A549 (cell line): ENCODE data around the gene AAK1. TPM values are rescaled to one million over a fixed set of nuclear protein-coding genes. Genes with fewer than 3 reads are reported as not detected.

ENCODE experiments used
- ATAC-seq, 2 experiments: fragments of 200-7000 bp in 1 of 2; fragments of >200 bp in 1 of 2; cut with Nextera tagmentation in 1 of 2; cut with Tn5 transposase in 1 of 2; 3 replicates each; pipeline versions ENCODE4 v1.8.0 to v1.9.1; 2018 to 2020; ENCODE audit warnings: mild to moderate bottlenecking in 1 of 2, moderate library complexity in 1 of 2
- CTCF ChIA-PET: fragments of 300-600 bp; sonication (Branson Sonifier 250); formaldehyde crosslinking; extraction: SDS; loops from one replicate; lab custom pipeline; 2021; ENCODE audit warnings: antibody characterized with exemption, inconsistent platforms; lab: Yijun Ruan, JAX
- POLR2A ChIA-PET: fragments of 350-600 bp; formaldehyde crosslinking; extraction: SDS; loops from one replicate; lab custom pipeline; 2021; ENCODE audit warnings: antibody characterized with exemption, inconsistent platforms; lab: Yijun Ruan, JAX
- DNase-seq, 2 experiments: peaks; one replicate each; pipeline versions ENCODE4 v3.0.0 to v3.0.0-alpha.2; 2011 to 2016; ENCODE audit warnings: low read depth in 1 of 2, low spot score in 1 of 2
- FAIRE-seq: peaks from 2 replicates; lab custom pipeline; 2011; peaks lifted over from hg19 to GRCh38; lab: Jason Lieb, UNC
- H3K27ac ChIP-seq, 2 experiments: fragments of >200 bp; sonication (Bioruptor Twin); formaldehyde crosslinking; 3 replicates each; pipeline ENCODE4 v1.5.1; 2016 to 2017
- H3K4me1 ChIP-seq: fragments of >200 bp; sonication (Bioruptor Twin); formaldehyde crosslinking; 3 replicates; pipeline ENCODE4 v1.6.1; 2016
- H3K4me2 ChIP-seq: fragments of >200 bp; sonication (Bioruptor Twin); formaldehyde crosslinking; 3 replicates; pipeline ENCODE4 v1.6.1; 2016
- H3K4me3 ChIP-seq: fragments of >200 bp; sonication (Bioruptor Twin); formaldehyde crosslinking; 3 replicates; pipeline ENCODE4 v1.5.1; 2016
- H3K9me3 ChIP-seq: fragments of >200 bp; sonication (Bioruptor Twin); formaldehyde crosslinking; 3 replicates; pipeline ENCODE4 v1.6.1; 2016
- BHLHE40 ChIP-seq: IDR thresholded peaks from 2 replicates; pipeline ENCODE4 v1.6.1; 2012; ENCODE audit warnings: low read depth, low read length, inconsistent platforms
- CBX2 ChIP-seq: fragments of 200-600 bp; sonication (generic); IDR thresholded peaks from 2 replicates; pipeline ENCODE4 v1.6.1; 2016; ENCODE audit warnings: low read depth, mild to moderate bottlenecking, borderline replicate concordance
- EHMT2 ChIP-seq: fragments of 200-600 bp; sonication (generic); IDR thresholded peaks from 2 replicates; pipeline ENCODE4 v1.6.1; 2016; ENCODE audit warnings: antibody characterized with exemption, low read depth, mild to moderate bottlenecking, moderate library complexity
- ESRRA ChIP-seq: fragments of 150-350 bp; IDR thresholded peaks from 2 replicates; pipeline ENCODE4 v1.6.1; 2014; ENCODE audit warnings: mild to moderate bottlenecking, low read length, borderline replicate concordance
- FOSL2 ChIP-seq, 2 experiments: fragments of 450-650 bp in 1 of 2; fragments of >200 bp in 1 of 2; sonication (Bioruptor Twin) in 1 of 2; formaldehyde crosslinking; IDR thresholded peaks; 2 replicates each; pipeline versions ENCODE4 v1.5.0 to v1.6.1; 2016 to 2020; ENCODE audit warnings: mild to moderate bottlenecking in 1 of 2, moderate library complexity in 1 of 2
- GATA3 ChIP-seq: IDR thresholded peaks from 2 replicates; pipeline ENCODE4 v1.6.1; 2012; ENCODE audit warnings: borderline replicate concordance
- HDAC2 ChIP-seq: fragments of 200-600 bp; sonication (generic); IDR thresholded peaks from 2 replicates; pipeline ENCODE4 v1.6.1; 2016
- HEYL ChIP-seq: fragments of 250-450 bp; sonication (Bioruptor Pico); IDR thresholded peaks from 2 replicates; pipeline ENCODE4 v1.8.0; 2021; ENCODE audit warnings: mild to moderate bottlenecking, moderate library complexity
- HOXB5 ChIP-seq: fragments of 250-450 bp; sonication (Bioruptor Pico); IDR thresholded peaks from 2 replicates; pipeline ENCODE4 v1.5.0; 2020; ENCODE audit warnings: mild to moderate bottlenecking, moderate library complexity
- JUN ChIP-seq, 2 experiments: fragments of >200 bp; sonication (Bioruptor Twin); formaldehyde crosslinking; IDR thresholded peaks; 2 replicates in 1 of 2; 3 replicates in 1 of 2; pipeline ENCODE4 v1.6.1; 2016 to 2017
- MAFK ChIP-seq: fragments of 450-650 bp; IDR thresholded peaks from 2 replicates; pipeline ENCODE4 v1.6.1; 2014; ENCODE audit not compliant: partially characterized antibody
- MAZ ChIP-seq: fragments of 150-350 bp; IDR thresholded peaks from 2 replicates; pipeline ENCODE4 v1.6.1; 2014; ENCODE audit warnings: antibody characterized with exemption, low read depth, low read length, borderline replicate concordance
- MYC ChIP-seq: IDR thresholded peaks from 2 replicates; pipeline ENCODE4 v1.6.1; 2012; ENCODE audit warnings: mild to moderate bottlenecking, inconsistent platforms, low read length, improper control_type of control experiment, borderline replicate concordance
- NPAS2 ChIP-seq: fragments of 250-450 bp; sonication (Bioruptor Pico); IDR thresholded peaks from 2 replicates; pipeline ENCODE4 v1.8.0; 2022; ENCODE audit warnings: mild to moderate bottlenecking, moderate library complexity, borderline replicate concordance
- NR3C1 ChIP-seq: fragments of >200 bp; sonication (Bioruptor Twin); formaldehyde crosslinking; IDR thresholded peaks from 3 replicates; pipeline ENCODE4 v1.6.1; 2017
- PHF8 ChIP-seq: fragments of 200-600 bp; sonication (generic); IDR thresholded peaks from 2 replicates; pipeline ENCODE4 v1.6.1; 2016; ENCODE audit warnings: low read depth, mild to moderate bottlenecking, antibody characterized with exemption, moderate library complexity, borderline replicate concordance
- POLR2AphosphoS2 ChIP-seq: conservative IDR thresholded peaks from 2 replicates; pipeline ENCODE4 v1.6.1; 2012; ENCODE audit warnings: low read length, improper control_type of control experiment, inconsistent platforms
- RCOR1 ChIP-seq: fragments of 150-350 bp; IDR thresholded peaks from 2 replicates; pipeline ENCODE4 v1.6.1; 2014; ENCODE audit warnings: antibody characterized with exemption, low read length, low read depth
- RNF2 ChIP-seq: fragments of 200-600 bp; sonication (generic); IDR thresholded peaks from 2 replicates; pipeline ENCODE4 v1.6.1; 2016; ENCODE audit warnings: low read depth, mild to moderate bottlenecking, antibody characterized with exemption, moderate library complexity, borderline replicate concordance
- SMC3 ChIP-seq: fragments of >200 bp; sonication (Bioruptor Twin); formaldehyde crosslinking; IDR thresholded peaks from 3 replicates; pipeline ENCODE4 v1.6.1; 2018; ENCODE audit warnings: inconsistent platforms
- SREBF2 ChIP-seq: fragments of 450-650 bp; IDR thresholded peaks from 2 replicates; pipeline ENCODE4 v1.6.1; 2014; ENCODE audit warnings: mild to moderate bottlenecking, moderate library complexity
- ZFP36 ChIP-seq: fragments of 450-650 bp; IDR thresholded peaks from 2 replicates; pipeline ENCODE4 v1.6.1; 2014; ENCODE audit warnings: borderline replicate concordance; ENCODE audit not compliant: partially characterized antibody
- ZNF302 ChIP-seq: fragments of 250-450 bp; sonication (Bioruptor Pico); IDR thresholded peaks from 2 replicates; pipeline ENCODE4 v1.9.0; 2021; ENCODE audit warnings: inconsistent platforms, mild to moderate bottlenecking, moderate library complexity
- WGBS: methylation state at CpG from one replicate; pipeline ENCODE4 v1.1.6; 2017; ENCODE audit errors: missing lambda C conversion rate; 5-methylcytosine and 5-hydroxymethylcytosine counted together
- polyA plus RNA-seq, 4 experiments: library from polyadenylated mRNA; depleted of rRNA in 3 of 4; stranded (reverse); fragments of >200 nt; fragmentation: RNase III in 1 of 4; extraction: RNeasy Plus Mini Kit Qiagen cat#74134 plus additional on column Dnase treatment in 1 of 4; gene quantifications; 2 replicates in 3 of 4; 3 replicates in 1 of 4; pipeline ENCODE4 v1.2.3, GENCODE V29; 2011 to 2017
- TF ChIP-seq, protein P1 (sequence below): fragments of 150-350 bp; IDR thresholded peaks from 2 replicates; pipeline ENCODE4 v1.6.1; 2014; ENCODE audit warnings: low read depth, mild to moderate bottlenecking, low read length
- TF ChIP-seq, protein P2 (sequence below): fragments of 250-450 bp; sonication (Bioruptor Pico); IDR thresholded peaks from 2 replicates; pipeline ENCODE4 v1.5.0; 2021; ENCODE audit warnings: mild to moderate bottlenecking, moderate library complexity, borderline replicate concordance
- TF ChIP-seq, protein P3 (sequence below): IDR thresholded peaks from 2 replicates; pipeline ENCODE4 v1.6.1; 2012

Gene AAK1
- polyA plus RNA-seq, 2 of the 4 experiments (the other 2 are of a cell fraction) = 15.9 to 25.7 TPM

DNA sequence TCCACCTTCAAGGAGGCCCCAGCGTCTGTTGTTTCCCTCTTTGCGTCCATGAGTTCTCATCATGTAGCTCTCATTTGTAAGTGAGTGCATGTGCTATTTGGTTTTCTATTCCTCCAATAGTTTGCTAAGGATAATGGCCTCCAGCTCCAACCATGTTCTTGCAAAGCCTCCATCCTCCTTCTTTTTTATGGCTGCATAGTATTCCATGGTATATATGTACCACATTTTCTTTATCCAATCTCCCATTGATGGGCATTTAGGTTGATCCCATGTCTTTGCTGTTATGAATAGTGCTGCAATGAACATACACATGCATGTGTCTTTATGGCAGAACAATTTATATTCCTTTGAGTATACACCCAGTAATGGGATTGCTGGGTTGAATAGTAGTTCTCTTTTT, 133.3 kb downstream of the AAK1 start:
- H3K4me3 ChIP-seq = no peak overlapping the region
- ATAC-seq (no peak), FAIRE-seq (no peak), DNase-seq (no peak)
- H3K4me2 ChIP-seq = no peak overlapping the region
- CTCF ChIA-PET = interaction anchor here (0.9 to 1.9 kb wide), 4 partner anchors 9 to 214 kb away, joined by 4 read pairs; partner anchors contain the start of gene NFU1
- H3K4me1 ChIP-seq = no peaks in the 10 kb centered on the region; the same call in 2 of the 3 replicates
- 98% methylated on average over 2 of the region's 2 CpGs for WGBS
- no peak overlapping the region for H3K27ac ChIP-seq
- TF ChIP-seq ZFP36 (no peak), NPAS2 (CRISPR knock-in tag) (no peak), SMC3 (no peak), SREBF2 (no peak), EHMT2 (no peak), MYC (no peak), FOSL2 (IDR thresholded peaks at IDR 0.05) (no peak), FOSL2 (CRISPR knock-in tag; IDR thresholded peaks at IDR 0.05) (no peak), PHF8 (no peak), ZNF302 (CRISPR knock-in tag) (no peak), ESRRA (no peak), NR3C1 (no peak), RNF2 (no peak), HOXB5 (CRISPR knock-in tag) (no peak), POLR2AphosphoS2 (no peak), RCOR1 (no peak), GATA3 (no peak), MAFK (no peak)
- TF ChIP-seq, protein P1, sequence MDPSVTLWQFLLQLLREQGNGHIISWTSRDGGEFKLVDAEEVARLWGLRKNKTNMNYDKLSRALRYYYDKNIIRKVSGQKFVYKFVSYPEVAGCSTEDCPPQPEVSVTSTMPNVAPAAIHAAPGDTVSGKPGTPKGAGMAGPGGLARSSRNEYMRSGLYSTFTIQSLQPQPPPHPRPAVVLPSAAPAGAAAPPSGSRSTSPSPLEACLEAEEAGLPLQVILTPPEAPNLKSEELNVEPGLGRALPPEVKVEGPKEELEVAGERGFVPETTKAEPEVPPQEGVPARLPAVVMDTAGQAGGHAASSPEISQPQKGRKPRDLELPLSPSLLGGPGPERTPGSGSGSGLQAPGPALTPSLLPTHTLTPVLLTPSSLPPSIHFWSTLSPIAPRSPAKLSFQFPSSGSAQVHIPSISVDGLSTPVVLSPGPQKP = no peak
- TF ChIP-seq, protein P2, sequence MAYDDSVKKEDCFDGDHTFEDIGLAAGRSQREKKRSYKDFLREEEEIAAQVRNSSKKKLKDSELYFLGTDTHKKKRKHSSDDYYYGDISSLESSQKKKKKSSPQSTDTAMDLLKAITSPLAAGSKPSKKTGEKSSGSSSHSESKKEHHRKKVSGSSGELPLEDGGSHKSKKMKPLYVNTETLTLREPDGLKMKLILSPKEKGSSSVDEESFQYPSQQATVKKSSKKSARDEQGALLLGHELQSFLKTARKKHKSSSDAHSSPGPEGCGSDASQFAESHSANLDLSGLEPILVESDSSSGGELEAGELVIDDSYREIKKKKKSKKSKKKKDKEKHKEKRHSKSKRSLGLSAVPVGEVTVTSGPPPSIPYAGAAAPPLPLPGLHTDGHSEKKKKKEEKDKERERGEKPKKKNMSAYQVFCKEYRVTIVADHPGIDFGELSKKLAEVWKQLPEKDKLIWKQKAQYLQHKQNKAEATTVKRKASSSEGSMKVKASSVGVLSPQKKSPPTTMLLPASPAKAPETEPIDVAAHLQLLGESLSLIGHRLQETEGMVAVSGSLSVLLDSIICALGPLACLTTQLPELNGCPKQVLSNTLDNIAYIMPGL (CRISPR knock-in tag) = no peak
- TF ChIP-seq, protein P3, sequence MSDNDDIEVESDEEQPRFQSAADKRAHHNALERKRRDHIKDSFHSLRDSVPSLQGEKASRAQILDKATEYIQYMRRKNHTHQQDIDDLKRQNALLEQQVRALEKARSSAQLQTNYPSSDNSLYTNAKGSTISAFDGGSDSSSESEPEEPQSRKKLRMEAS = no peak
- POLR2A ChIA-PET = no interaction called here
- no peaks in the 10 kb centered on the region for H3K9me3 ChIP-seq

- H3K4me2 ChIP-seq = no peak overlapping the region
- no peak for ATAC-seq
- CTCF ChIA-PET = interaction anchor here (0.9 to 1.9 kb wide), 3 partner anchors 9 to 73 kb away, joined by 4 read pairs; partner anchors contain the start of gene NFU1
- 89% methylated on average over 7 of the region's 7 CpGs for WGBS
- no peaks in the 10 kb centered on the region; the same call in 2 of the 3 replicates for H3K4me1 ChIP-seq
- no peak for DNase-seq
- no peak overlapping the region for H3K27ac ChIP-seq
- TF ChIP-seq, protein P1 = no peak
- TF ChIP-seq RCOR1 = no peak
- TF ChIP-seq HDAC2 = no peak
- TF ChIP-seq RNF2 = no peak
- TF ChIP-seq BHLHE40 = no peak
- no peak for TF ChIP-seq GATA3
- TF ChIP-seq HEYL = no peak
- no peak for TF ChIP-seq JUN (IDR thresholded peaks at IDR 0.05)
- TF ChIP-seq CBX2 = no peak
- TF ChIP-seq MAZ = no peak
- no peak overlapping the region for H3K4me3 ChIP-seq
- POLR2A ChIA-PET = no interaction called here
- H3K9me3 ChIP-seq = no peaks in the 10 kb centered on the region
- no peak for FAIRE-seq
Measured at GRCh38 chr2:69509750-69510140, 133.8 kb downstream of the AAK1 start.
